Liver (tissue), 9 donors: ENCODE measurements around the gene MED12L. TPM values are rescaled to one million over a fixed set of nuclear protein-coding genes. Genes with fewer than 3 reads are reported as not detected.

ENCODE experiments used
- DNase-seq: peaks from one replicate; pipeline ENCODE4 v3.0.0-alpha.2; 2017; ENCODE audit warnings: low spot score
- H3K27ac ChIP-seq, 2 donors: one replicate each; pipeline ENCODE4 v1.7.0; 2013; ENCODE audit warnings: inconsistent platforms in 2 of 2, low read length in 2 of 2, control low read depth in 1 of 2, low read depth in 1 of 2, mild to moderate bottlenecking in 1 of 2
- H3K27me3 ChIP-seq, 4 donors: one replicate each; pipeline versions ENCODE4 v1.6.1 to v1.7.0; 2013; ENCODE audit warnings: low read length in 3 of 4, inconsistent platforms in 1 of 4, mild to moderate bottlenecking in 1 of 4, moderate library complexity in 1 of 4; ENCODE audit not compliant: control insufficient read depth in 4 of 4, insufficient read depth in 4 of 4
- H3K36me3 ChIP-seq, 4 donors: one replicate each; pipeline versions ENCODE4 v1.6.1 to v1.7.0; 2013; ENCODE audit warnings: low read length in 3 of 4, mild to moderate bottlenecking in 3 of 4, low read depth in 1 of 4, moderate library complexity in 1 of 4; ENCODE audit not compliant: control insufficient read depth in 4 of 4, insufficient read depth in 3 of 4
- H3K4me1 ChIP-seq, 4 donors: one replicate each; pipeline versions ENCODE4 v1.6.1 to v1.7.0; 2013; ENCODE audit warnings: low read length in 3 of 4, mild to moderate bottlenecking in 3 of 4, moderate library complexity in 1 of 4; ENCODE audit not compliant: control insufficient read depth in 4 of 4, insufficient read depth in 4 of 4
- H3K4me3 ChIP-seq, 3 donors: one replicate each; pipeline versions ENCODE4 v1.6.1 to v1.7.0; 2013; ENCODE audit warnings: low read length in 3 of 3, control low read depth in 1 of 3, low read depth in 1 of 3, mild to moderate bottlenecking in 1 of 3
- H3K9ac ChIP-seq, 2 donors: one replicate each; pipeline ENCODE4 v1.7.0; 2013; ENCODE audit warnings: low read length in 2 of 2, mild to moderate bottlenecking in 2 of 2, moderate library complexity in 2 of 2, control low read depth in 1 of 2, low read depth in 1 of 2
- H3K9me3 ChIP-seq, 4 donors: one replicate each; pipeline versions ENCODE4 v1.6.1 to v1.7.0; 2013; ENCODE audit warnings: low read length in 3 of 4; ENCODE audit not compliant: control insufficient read depth in 4 of 4
- EGR1 ChIP-seq, 2 donors: IDR thresholded peaks; 2 replicates each; pipeline ENCODE4 v1.6.1; 2016 to 2018; ENCODE audit warnings: antibody characterized with exemption in 2 of 2, low read depth in 2 of 2
- FOXA1 ChIP-seq: IDR thresholded peaks from 2 replicates; pipeline ENCODE4 v1.6.1; 2016; ENCODE audit warnings: antibody characterized with exemption
- FOXA2 ChIP-seq: IDR thresholded peaks from 2 replicates; pipeline ENCODE4 v1.6.1; 2016; ENCODE audit warnings: antibody characterized with exemption
- GABPA ChIP-seq, 2 donors: IDR thresholded peaks in 1 of 2; conservative IDR thresholded peaks in 1 of 2; 2 replicates each; pipeline ENCODE4 v1.6.1; 2016; ENCODE audit warnings: antibody characterized with exemption in 2 of 2, mild to moderate bottlenecking in 1 of 2, moderate library complexity in 1 of 2
- HNF4A ChIP-seq, 2 donors: conservative IDR thresholded peaks; 2 replicates each; pipeline ENCODE4 v1.6.1; 2016; ENCODE audit warnings: antibody characterized with exemption in 2 of 2, mild to moderate bottlenecking in 2 of 2
- HNF4G ChIP-seq: IDR thresholded peaks from 2 replicates; pipeline ENCODE4 v1.6.1; 2016; ENCODE audit warnings: antibody characterized with exemption
- JUND ChIP-seq, 2 donors: IDR thresholded peaks; 2 replicates each; pipeline ENCODE4 v1.6.1; 2016; ENCODE audit warnings: antibody characterized with exemption in 2 of 2
- NR2F2 ChIP-seq: IDR thresholded peaks from 2 replicates; pipeline ENCODE4 v1.6.1; 2016; ENCODE audit warnings: antibody characterized with exemption
- RAD21 ChIP-seq, 2 donors: IDR thresholded peaks; 2 replicates each; pipeline ENCODE4 v1.6.1; 2016; ENCODE audit warnings: antibody characterized with exemption in 2 of 2, mild to moderate bottlenecking in 2 of 2
- RXRA ChIP-seq, 2 donors: IDR thresholded peaks; 2 replicates each; pipeline ENCODE4 v1.6.1; 2017 to 2018; ENCODE audit warnings: antibody characterized with exemption in 2 of 2, mild to moderate bottlenecking in 1 of 2
- SP1 ChIP-seq: IDR thresholded peaks from 2 replicates; pipeline ENCODE4 v1.6.1; 2018; ENCODE audit warnings: antibody characterized with exemption, mild to moderate bottlenecking
- TAF1 ChIP-seq: conservative IDR thresholded peaks from 2 replicates; pipeline ENCODE4 v1.6.1; 2016; ENCODE audit warnings: antibody characterized with exemption, mild to moderate bottlenecking
- YY1 ChIP-seq: IDR thresholded peaks from 2 replicates; pipeline ENCODE4 v1.6.1; 2016; ENCODE audit warnings: antibody characterized with exemption, mild to moderate bottlenecking
- WGBS: extraction: QIAGEN DNeasy Blood & Tissue Kit; methylation state at CpG from one replicate; pipeline ENCODE4 v1.1.7; 2013; 5-methylcytosine and 5-hydroxymethylcytosine counted together
- polyA plus RNA-seq, 2 donors: library from polyadenylated mRNA; stranded (reverse) in 1 of 2; unstranded in 1 of 2; fragments of 200-250 nt in 1 of 2; fragments of >200 nt in 1 of 2; fragmentation: Nextera tagmentation in 1 of 2; extraction: Ambion mirVana in 1 of 2; gene quantifications; one replicate each; pipeline versions ENCODE4 v1.2.1 to v1.2.3, GENCODE V29; 2013 to 2015
- total RNA-seq, 2 donors: library from RNA; depleted of rRNA; stranded (reverse); fragments of >200 nt; gene quantifications; one replicate each; pipeline ENCODE4 v1.2.3, GENCODE V29; 2014
- TF ChIP-seq, protein P1 (sequence below): IDR thresholded peaks from 2 replicates; pipeline ENCODE4 v1.6.1; 2016; ENCODE audit warnings: antibody characterized with exemption
- TF ChIP-seq, protein P2 (sequence below): IDR thresholded peaks from 2 replicates; pipeline ENCODE4 v1.6.1; 2016; ENCODE audit warnings: antibody characterized with exemption, mild to moderate bottlenecking
- TF ChIP-seq, protein P3 (sequence below): IDR thresholded peaks from 2 replicates; pipeline ENCODE4 v1.6.1; 2016; ENCODE audit warnings: antibody characterized with exemption
- TF ChIP-seq, protein P4 (sequence below): IDR thresholded peaks from 2 replicates; pipeline ENCODE4 v1.6.1; 2016; ENCODE audit warnings: antibody characterized with exemption
- TF ChIP-seq, protein P5 (sequence below): fragments of 150-350 bp; IDR thresholded peaks from 2 replicates; pipeline ENCODE4 v1.5.1; 2017; ENCODE audit warnings: improper control_type of control experiment, low read depth, low read length; ENCODE audit not compliant: missing input control
- donor health status: healthy.
- donor health status: healthy.
- donor health status: healthy.
- donor health status: healthy.
- donor health status: healthy.

Gene MED12L
- total and polyA plus RNA-seq, 4 donors = 0.02 to 2.1 (median 0.49) TPM

DNA sequence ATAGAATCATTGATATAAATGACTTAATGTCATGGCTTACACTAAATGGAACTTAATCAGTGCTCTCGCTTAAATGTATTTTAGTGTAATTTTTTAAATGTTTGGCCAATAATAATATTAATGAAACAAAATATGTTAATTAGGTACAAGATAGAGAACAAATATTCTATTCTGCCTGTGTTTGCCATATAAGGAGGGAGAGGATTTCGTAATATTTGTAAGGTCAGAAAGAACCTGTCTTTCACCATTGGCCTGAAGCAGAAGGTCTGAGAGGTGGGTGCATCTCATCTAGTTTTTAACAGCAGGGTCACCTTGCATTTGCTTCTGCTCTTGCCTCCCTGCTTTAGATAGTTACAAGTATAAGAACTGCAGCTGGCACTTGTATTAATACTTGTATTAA is 228.7 kb downstream of the MED12L start:
- Histone ChIP-seq H3K9ac (no peak overlapping the region), H3K4me1 (no peaks in the 10 kb centered on the region), H3K27me3 (no peaks in the 10 kb centered on the region), H3K27ac (no peak overlapping the region), H3K36me3 (no peaks in the 10 kb centered on the region), H3K9me3 (no peaks in the 10 kb centered on the region), H3K4me3 (no peak overlapping the region)
- 99% methylated on average over 2 of the region's 2 CpGs for WGBS
- TF ChIP-seq, protein P1, sequence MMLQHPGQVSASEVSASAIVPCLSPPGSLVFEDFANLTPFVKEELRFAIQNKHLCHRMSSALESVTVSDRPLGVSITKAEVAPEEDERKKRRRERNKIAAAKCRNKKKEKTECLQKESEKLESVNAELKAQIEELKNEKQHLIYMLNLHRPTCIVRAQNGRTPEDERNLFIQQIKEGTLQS = no peak
- TF ChIP-seq, protein P2, sequence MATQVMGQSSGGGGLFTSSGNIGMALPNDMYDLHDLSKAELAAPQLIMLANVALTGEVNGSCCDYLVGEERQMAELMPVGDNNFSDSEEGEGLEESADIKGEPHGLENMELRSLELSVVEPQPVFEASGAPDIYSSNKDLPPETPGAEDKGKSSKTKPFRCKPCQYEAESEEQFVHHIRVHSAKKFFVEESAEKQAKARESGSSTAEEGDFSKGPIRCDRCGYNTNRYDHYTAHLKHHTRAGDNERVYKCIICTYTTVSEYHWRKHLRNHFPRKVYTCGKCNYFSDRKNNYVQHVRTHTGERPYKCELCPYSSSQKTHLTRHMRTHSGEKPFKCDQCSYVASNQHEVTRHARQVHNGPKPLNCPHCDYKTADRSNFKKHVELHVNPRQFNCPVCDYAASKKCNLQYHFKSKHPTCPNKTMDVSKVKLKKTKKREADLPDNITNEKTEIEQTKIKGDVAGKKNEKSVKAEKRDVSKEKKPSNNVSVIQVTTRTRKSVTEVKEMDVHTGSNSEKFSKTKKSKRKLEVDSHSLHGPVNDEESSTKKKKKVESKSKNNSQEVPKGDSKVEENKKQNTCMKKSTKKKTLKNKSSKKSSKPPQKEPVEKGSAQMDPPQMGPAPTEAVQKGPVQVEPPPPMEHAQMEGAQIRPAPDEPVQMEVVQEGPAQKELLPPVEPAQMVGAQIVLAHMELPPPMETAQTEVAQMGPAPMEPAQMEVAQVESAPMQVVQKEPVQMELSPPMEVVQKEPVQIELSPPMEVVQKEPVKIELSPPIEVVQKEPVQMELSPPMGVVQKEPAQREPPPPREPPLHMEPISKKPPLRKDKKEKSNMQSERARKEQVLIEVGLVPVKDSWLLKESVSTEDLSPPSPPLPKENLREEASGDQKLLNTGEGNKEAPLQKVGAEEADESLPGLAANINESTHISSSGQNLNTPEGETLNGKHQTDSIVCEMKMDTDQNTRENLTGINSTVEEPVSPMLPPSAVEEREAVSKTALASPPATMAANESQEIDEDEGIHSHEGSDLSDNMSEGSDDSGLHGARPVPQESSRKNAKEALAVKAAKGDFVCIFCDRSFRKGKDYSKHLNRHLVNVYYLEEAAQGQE = no peak
- TF ChIP-seq, protein P3, sequence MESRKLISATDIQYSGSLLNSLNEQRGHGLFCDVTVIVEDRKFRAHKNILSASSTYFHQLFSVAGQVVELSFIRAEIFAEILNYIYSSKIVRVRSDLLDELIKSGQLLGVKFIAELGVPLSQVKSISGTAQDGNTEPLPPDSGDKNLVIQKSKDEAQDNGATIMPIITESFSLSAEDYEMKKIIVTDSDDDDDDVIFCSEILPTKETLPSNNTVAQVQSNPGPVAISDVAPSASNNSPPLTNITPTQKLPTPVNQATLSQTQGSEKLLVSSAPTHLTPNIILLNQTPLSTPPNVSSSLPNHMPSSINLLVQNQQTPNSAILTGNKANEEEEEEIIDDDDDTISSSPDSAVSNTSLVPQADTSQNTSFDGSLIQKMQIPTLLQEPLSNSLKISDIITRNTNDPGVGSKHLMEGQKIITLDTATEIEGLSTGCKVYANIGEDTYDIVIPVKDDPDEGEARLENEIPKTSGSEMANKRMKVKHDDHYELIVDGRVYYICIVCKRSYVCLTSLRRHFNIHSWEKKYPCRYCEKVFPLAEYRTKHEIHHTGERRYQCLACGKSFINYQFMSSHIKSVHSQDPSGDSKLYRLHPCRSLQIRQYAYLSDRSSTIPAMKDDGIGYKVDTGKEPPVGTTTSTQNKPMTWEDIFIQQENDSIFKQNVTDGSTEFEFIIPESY = no peak
- no peak for TF ChIP-seq SP1
- no peak for TF ChIP-seq NR2F2
- DNase-seq = no peak

DNA sequence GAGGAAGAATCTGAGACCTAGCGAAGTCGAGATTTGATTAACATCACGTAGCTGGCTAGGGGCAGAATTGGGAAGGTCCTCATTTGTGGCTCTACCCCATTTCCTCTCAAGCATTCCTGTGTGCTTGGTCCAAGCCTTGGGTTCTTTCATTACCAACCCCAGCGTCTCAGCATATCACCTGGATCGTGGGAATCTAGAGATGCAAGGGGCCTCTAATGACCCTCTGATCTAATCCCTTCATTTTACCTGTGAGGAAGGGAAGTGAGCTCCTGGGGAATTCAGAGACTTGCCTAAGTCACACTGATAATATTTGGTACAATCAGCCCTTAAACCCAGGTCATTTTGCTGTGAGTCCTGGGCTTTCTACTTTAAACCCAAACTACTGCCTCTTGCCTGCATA is 229.1 kb downstream of the MED12L start:
- TF ChIP-seq FOXA2 = no peak
- no peak for TF ChIP-seq SP1
- TF ChIP-seq, protein P4, sequence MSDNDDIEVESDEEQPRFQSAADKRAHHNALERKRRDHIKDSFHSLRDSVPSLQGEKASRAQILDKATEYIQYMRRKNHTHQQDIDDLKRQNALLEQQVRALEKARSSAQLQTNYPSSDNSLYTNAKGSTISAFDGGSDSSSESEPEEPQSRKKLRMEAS = no peak
- TF ChIP-seq, protein P3 = no peak
- TF ChIP-seq GABPA (IDR thresholded peaks at IDR 0.05 in 1 of 2, conservative IDR thresholded peaks at IDR 0.05 in 1 of 2) = no peak
- no peak for TF ChIP-seq YY1
- no peak for TF ChIP-seq EGR1 (IDR thresholded peaks at IDR 0.05; ENCODE audit: low read depth in 2 of 2)
- TF ChIP-seq HNF4A (conservative IDR thresholded peaks at IDR 0.05) = no peak
- TF ChIP-seq, protein P5, sequence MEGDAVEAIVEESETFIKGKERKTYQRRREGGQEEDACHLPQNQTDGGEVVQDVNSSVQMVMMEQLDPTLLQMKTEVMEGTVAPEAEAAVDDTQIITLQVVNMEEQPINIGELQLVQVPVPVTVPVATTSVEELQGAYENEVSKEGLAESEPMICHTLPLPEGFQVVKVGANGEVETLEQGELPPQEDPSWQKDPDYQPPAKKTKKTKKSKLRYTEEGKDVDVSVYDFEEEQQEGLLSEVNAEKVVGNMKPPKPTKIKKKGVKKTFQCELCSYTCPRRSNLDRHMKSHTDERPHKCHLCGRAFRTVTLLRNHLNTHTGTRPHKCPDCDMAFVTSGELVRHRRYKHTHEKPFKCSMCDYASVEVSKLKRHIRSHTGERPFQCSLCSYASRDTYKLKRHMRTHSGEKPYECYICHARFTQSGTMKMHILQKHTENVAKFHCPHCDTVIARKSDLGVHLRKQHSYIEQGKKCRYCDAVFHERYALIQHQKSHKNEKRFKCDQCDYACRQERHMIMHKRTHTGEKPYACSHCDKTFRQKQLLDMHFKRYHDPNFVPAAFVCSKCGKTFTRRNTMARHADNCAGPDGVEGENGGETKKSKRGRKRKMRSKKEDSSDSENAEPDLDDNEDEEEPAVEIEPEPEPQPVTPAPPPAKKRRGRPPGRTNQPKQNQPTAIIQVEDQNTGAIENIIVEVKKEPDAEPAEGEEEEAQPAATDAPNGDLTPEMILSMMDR = no peak
- no peak for TF ChIP-seq NR2F2
- TF ChIP-seq, protein P1 = no peak
- no peak for TF ChIP-seq TAF1
- TF ChIP-seq RAD21 (IDR thresholded peaks at IDR 0.05) = no peak
- TF ChIP-seq JUND (IDR thresholded peaks at IDR 0.05) = no peak
- TF ChIP-seq, protein P2 = no peak
- TF ChIP-seq FOXA1 = no peak
- no peak for TF ChIP-seq RXRA (IDR thresholded peaks at IDR 0.05)
- TF ChIP-seq HNF4G = no peak
- no peak overlapping the region for H3K9ac ChIP-seq
- H3K9me3 ChIP-seq = no peaks in the 10 kb centered on the region
- no peaks in the 10 kb centered on the region for H3K4me1 ChIP-seq
- 94% methylated on average over 5 of the region's 5 CpGs for WGBS
- DNase-seq = no peak
- no peaks in the 10 kb centered on the region for H3K36me3 ChIP-seq
- no peak overlapping the region for H3K4me3 ChIP-seq
- no peak overlapping the region for H3K27ac ChIP-seq
- H3K27me3 ChIP-seq = no peaks in the 10 kb centered on the region
